Stimulated activated CD8-positive, alpha-beta memory T cell treated with anti-CD3 and anti-CD28 coated beads, Interleukin-12 subunit alpha, Interleukin-12 subunit beta, amount 100 ng/mL, for 4 hours (primary cell): ENCODE data around the gene DHDDS.
A peak's percentile ranks its signal among the peaks of the same experiment; 100 is the strongest.

Experiments
- DNase-seq: peaks from one replicate; pipeline ENCODE4 v3.0.0-alpha.2; 2020; ENCODE audit warnings: low read depth

The DHDDS gene

DNA sequence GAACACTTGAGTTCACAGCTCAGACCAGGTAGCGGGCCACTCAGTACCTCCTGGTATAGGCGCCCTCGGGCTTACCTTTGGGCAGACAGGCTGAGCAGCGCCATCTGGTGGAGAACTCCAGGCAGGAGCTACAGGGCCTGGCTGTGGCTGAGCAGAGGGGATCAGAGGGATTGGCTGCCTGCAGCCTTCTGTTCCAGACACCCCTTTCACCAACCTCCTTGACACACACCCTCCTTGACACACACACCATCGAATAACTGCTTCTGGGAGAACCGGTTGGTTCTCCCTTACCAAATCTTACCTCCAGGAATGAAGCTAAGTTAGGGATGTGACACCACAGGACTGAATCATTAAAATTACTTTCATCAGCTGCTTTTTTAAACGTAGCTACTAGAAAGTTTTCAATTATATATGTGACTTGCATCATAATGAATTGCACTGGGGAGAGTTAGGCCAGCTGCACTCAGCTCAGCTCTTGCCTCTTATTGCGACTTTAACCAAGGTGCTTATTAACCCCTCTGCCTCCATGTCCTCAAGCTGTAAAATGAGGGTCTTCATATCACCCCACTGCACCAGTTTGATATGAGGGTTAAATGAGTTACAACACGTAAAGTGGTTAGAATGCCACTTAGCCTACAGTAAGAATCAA is 14.9 kb upstream of the DHDDS start:
- DNase-seq, result peak; percentile 64

DNA sequence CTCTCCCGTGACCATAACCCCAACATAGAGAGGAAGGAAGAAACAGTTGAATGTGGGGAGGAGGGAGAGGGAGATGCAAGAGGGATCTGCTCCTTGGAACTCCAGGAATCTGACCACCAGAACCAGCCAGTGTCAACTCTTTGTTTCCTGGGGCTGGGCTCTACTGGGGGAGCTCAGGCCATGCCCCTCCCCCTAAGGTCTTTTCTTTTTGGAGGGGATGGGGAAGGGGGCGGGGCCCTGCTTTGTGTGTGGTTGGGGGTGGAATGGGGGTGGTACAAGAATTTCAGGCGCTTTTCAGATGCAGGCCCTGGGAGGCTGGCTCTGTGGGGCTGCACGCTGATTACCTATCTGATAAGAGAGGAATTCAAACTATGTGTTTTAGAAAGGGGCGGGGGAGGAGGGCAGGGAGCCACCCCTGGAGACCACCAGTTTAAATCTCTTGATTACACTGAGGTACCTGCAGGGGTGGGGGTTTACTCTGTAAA is 13.2 kb upstream of the DHDDS start:
- DNase-seq, result no peak

DNA sequence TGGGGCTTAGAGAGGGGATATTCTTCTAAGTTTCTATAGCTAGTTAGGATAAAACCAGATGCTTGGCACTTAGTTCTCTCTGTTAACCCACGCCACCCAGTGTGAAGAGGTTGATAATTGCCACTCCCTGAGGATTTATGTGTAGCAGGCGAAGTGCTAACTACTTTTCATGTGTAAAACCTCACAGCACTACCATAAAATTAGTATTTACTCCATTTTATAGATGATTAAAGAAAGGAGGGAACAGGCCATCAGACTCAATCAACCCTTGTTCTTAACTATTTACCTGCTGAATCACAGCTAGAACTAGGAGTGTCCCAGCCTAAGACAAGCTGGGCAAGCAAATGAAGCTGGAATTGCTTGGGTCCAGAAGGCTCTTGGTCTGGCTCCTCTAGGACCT is 12.6 kb upstream of the DHDDS start:
- no peak for DNase-seq

DNA sequence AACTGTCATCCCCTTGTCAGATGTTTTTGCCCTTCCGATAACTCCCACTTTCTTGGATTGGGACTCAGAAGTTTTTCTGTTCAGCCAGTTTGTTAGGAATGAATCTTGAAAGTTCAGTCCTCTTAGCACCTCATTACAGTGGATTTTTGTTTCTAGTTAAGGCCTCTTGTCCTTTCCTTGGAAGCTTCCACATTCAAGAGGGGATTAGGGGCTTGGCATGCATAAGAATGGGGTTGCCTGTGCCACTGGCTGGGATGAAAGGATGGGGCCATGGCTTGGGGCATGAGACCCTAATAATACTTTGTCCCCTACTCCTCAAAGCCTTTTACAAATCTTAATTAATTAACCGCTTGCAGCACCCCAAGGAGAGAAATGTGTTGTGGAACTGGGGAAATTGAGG is 2.4 kb upstream of the DHDDS start:
- no peak for DNase-seq

DNA sequence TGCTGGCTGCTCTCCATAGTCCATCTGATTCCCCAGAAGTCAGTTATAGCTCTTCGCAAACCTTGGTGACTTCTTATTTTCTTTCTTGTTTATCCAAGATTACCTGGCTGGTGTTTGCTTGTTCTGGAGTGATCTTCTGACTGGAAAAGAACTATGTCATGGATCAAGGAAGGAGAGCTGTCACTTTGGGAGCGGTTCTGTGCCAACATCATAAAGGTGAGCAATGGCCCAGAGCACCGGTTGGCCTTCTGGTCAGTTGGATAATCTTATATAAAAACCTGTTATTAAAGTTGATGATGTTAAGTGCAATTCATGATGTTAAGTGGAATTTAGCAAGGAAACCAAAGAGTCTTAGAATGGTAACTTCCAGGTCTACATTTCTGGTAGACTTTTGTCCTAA is 672 bp downstream of the DHDDS start:
- DNase-seq, result no peak

DNA sequence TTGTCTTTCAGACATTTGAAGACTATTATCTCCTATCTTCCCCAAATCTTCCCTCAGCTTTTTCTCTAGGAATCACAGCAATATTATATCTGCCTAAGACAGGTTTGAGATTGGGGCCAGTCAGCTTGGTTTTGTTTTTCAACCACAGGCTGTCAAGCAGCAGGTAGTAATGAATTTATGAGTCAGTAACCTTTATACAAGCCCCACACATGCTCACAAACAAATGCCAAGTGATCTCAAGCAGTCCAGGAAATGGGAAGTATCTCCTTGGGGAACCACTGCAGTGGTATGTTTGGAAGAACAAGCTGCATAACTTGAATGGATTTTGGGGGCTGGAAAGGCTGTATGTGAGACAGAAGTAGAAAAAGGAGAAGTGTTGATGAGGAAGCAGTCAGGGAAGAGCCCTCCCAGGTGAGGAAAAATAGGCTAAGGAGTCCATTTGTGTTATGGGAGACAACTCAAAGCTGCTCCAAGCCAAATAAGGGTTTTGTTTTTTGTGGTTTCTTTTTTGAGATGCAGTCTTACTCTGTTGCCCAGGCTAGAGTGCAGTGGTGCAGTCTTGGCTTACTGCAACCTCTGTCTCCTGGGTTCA is 2.1 kb downstream of the DHDDS start:
- no peak for DNase-seq

DNA sequence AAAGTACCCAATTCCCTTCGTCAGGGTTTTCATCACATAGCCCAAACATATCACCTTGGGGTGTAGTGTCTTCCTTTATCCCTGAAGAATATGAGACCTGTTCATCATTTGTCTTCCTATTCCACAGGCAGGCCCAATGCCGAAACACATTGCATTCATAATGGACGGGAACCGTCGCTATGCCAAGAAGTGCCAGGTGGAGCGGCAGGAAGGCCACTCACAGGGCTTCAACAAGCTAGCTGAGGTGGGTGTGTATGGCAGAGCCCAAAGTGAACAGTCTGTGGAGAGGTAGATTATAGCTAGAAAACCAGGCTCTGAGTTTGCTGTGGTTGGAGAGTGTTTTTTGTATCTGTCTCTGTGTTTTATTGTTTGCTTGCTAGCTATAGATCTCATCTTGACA is 5.9 kb downstream of the DHDDS start:
- no peak for DNase-seq

DNA sequence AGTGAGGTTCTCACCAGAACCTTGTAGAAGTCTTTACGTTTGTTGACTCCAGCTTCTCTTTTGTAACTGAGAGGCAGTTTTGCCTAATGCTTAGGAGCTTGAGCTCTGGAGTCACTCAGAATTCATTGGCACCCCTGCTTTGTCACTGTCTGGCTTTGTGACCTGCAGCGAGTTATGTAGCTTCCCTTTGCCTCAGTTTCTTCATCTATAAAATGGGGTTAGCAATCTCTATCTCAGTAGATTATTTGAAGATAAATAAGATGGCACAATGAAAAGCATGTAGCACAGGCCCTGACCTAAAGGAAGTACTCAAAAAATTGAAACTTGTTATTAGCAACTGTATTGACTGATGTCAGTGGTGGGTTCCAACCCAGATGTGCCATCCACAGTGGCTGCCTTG is 8.1 kb downstream of the DHDDS start:
- DNase-seq, result no peak

DNA sequence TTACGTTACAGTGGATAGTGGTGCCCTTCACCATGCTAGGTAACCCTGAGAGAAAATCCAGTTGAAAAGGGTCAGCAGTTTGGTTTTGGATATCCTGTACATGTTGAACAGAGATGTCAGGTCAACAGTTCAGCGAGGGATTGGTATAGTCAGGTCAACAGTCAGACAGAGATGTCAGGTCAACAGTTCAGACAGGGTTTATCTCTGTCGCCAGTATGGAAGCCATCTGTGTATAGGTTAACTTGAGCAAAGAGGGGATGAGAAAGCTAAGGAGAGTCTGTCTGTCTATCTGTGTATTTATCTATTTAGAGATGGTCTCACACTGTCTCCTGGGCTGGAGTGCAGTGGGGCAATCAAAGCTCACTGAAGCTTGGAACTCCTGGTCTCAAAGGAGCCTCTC is 17.7 kb downstream of the DHDDS start:
- no peak for DNase-seq

DNA sequence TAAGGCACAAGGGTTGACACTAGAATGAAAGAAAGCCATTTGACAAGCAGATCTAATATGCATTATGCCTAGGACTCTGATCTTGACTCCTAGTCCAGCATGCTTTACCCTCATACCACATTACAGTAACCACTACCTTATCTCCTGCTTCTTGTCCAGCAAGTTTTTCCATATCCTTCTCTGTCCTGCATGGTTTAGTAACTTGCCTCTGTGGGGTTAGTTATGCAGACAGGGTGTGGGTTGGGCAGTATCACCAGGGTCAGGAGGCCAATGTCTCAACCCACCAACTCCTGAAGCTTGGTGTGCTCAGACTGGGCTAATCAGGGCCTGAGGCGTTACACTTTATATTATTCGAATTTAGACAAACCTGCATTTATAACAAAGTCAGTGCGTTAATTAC is 18.8 kb downstream of the DHDDS start:
- DNase-seq, result no peak

DNA sequence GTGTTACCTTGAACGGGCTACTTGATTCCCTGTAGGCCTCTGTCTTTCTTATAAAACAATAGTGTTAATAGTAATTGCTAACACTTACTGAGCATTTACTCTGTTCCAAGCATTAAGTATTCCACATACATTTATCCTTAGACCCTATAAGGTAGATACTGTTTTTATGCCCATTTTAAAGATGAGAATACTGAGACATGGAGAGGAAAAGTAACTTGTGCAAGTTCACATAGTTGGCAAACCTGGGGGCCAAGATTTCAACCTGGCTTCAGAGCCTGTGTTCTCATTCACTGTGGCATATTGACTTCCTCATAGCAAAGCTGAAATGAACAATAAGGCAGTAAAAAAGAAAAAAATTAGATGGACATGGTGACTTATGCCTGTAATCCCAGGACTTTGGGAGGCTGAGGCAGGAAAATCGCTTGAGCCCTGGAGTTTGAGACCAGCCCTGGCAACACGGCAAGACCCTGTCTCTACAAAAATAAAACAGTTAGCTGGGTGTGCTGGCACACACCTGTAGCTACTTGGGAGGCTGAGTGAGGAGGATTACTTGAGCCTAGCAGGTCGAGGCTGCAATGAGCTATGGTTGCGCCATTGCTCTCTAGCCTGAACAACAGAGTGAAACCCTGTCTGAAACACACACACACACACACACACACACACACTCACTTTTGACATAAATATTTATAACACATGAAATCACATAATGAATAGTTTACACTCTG is 20.5 kb downstream of the DHDDS start:
- DNase-seq, result no peak

DNA sequence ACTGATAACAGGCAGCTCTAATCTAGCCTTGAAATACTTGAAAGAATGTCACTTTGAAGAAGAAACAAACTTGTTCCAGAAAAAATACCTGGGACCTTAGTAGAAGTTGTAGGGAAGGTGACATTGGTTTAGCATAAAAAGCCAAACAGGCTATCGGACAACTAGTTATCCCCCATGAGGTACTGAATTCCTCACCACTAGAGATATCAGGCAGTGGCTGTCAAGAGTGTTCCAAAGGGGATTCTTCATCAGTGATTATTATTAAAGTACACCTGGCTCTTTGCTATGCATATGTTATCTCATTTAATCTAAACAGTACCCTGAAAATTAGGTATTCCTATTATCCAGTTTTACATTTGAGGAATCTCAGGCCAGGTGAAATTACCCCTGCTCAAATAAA is 27.0 kb downstream of the DHDDS start:
- DNase-seq, result no peak

DNA sequence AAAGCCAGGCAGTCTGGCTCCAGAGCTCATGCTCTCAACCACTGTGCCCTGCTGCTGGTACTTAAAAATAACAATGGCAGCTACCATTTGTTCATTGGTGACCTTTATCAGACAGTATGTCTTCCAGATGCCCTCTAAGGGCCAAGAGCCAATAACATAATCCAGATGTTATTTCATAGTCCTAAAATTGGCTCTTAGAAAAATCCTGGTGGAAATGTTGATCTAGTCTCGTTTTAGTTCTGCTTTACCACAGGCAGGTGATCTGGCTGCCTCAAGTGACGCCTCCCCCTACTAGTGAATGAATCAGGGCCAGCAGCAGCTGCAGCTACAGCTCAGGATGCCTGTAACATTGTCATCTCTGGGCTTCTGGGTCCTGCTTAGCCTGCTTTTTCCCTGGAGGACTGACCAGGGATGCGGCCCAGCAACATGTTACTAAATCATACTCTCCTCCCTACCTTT is 27.5 kb downstream of the DHDDS start:
- DNase-seq, result no peak

DNA sequence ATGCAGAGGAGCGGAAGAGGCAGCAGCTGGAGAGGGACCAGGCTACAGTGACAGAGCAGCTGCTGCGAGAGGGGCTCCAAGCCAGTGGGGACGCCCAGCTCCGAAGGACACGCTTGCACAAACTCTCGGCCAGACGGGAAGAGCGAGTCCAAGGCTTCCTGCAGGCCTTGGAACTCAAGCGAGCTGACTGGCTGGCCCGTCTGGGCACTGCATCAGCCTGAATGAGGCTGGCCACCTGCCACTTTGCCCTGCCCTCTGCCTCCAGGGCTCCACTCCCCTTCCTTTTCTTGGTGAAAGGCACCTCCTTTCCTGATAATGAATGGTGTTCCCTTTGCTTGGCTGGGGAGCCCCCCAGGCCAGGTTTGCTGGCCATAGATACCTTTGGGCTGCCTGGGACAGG is 36.8 kb downstream of the DHDDS start:
- no peak for DNase-seq

DNA sequence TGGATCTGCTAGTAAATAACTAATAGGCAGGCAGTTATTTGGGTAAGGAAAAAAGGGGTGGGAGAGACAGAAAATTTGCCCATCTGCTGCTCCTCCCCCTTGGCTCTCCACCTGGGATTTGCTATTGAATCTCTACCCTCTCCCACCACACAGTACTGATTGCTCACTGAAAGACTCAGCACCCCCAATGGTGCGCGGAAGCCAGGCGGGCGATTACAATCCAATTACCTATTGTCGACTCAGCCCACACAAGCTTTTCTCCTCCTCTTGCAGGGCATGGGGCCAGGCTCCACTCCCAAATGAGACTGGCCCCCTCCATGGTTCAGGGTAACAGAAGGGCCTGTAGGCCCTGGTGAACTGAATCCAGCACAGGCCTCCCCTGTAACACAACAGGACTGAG is 37.4 kb downstream of the DHDDS start:
- no peak for DNase-seq

DNA sequence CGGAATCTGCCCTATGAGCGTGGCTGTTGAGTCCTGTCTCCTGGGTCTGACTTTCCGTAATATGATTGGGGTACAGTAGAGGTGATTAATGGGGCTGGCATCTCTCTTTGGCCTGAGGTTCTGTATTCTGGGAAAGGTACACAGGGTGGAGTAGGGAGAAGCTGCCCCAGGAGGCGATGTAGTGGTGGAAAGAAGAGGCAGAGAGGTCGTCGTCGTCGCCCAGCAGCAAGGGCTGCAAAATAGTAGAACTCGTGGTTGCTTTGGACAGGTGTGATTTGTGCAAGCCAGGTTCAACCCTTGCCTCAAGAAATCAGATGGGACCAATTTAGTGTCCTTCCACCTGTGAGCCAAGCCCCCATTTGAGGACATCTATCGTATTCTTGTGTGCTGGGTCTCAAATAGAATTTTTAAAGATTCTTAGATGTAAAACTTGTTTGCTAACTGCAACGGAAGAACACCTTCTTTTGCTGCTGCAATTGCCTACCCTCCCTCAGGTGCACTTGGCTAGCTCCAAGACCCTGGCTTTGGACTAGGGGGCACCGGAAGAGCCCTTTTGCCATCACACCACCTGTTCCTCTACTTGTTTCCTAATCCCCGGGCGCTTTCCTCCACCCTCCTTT is 38.9 kb downstream of the DHDDS start:
- DNase-seq, result no peak

DNA sequence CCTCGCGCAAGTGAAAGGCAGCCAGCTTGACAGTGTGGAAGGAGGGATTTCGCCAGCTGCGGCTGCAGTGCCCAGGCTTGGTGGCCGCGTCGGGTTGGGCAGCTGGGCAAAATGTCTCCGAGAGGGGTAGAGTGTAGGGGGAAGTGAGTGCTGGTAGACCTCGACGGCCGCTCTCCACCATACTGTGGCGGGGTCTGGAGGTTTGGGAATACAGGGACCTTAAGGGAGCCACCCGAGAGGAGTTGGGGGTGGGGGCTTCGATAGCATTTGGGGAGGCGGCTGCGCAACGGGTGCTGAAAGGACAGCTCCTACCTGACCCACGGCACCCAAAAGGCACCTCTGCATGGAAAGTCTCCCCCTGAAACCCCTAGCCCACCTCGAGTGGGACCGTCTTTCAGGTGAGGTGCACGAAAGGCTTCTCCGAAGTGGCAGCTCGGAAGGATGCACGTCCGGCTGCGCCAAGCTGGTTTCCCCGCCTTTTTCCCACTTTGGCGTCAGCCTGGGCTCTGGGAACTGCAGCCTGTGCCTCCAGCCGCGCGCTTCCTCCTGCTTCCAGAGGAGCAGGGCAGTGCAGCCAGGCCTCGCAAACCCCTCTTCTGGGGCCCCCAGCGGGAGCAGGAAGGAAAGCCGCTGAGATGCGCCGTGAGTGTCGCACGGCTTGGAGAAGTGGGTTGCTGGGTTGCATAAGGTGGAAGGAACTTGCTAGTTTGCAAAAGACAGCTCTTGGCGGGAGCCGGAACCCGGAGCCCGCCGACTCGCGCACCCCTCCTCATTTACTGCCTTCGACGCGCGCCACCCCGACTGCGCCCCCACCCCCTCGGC is 39.6 kb downstream of the DHDDS start:
- DNase-seq, result peak; percentile 20

DNA sequence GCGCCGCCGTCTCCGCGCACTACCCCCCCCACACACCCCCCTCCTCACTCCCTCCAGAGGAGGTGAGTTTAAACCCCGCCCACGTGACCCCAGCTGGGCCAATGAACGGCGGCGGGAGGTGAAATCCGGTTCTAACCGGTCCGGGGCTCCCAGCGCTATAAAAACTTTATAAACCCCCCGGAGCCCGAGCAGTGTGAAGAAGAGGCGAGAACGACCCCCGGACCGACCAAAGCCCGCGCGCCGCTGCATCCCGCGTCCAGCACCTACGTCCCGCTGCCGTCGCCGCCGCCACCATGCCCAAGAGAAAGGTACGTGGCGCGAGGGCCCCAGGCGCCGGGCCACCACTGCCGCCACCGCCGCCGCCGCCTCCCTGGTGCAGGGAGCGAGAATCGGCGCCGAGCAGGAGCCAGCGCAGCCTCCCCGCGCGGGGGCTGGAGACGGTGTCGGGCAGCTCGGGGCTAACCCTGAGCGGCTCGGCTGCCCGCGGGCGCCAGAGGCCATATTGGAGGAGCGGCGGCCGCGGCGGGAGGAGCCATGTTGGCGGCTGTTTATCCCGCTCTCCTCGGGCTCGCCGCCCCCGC is 40.3 kb downstream of the DHDDS start, which contains the start of gene HMGN2:
Gene HMGN2, plus strand, starts transcription at position 121 of the 581 bp plus-strand sequence. Its CDS starts 173 bp downstream, at position 294.
- peak; percentile 75 for DNase-seq

DNA sequence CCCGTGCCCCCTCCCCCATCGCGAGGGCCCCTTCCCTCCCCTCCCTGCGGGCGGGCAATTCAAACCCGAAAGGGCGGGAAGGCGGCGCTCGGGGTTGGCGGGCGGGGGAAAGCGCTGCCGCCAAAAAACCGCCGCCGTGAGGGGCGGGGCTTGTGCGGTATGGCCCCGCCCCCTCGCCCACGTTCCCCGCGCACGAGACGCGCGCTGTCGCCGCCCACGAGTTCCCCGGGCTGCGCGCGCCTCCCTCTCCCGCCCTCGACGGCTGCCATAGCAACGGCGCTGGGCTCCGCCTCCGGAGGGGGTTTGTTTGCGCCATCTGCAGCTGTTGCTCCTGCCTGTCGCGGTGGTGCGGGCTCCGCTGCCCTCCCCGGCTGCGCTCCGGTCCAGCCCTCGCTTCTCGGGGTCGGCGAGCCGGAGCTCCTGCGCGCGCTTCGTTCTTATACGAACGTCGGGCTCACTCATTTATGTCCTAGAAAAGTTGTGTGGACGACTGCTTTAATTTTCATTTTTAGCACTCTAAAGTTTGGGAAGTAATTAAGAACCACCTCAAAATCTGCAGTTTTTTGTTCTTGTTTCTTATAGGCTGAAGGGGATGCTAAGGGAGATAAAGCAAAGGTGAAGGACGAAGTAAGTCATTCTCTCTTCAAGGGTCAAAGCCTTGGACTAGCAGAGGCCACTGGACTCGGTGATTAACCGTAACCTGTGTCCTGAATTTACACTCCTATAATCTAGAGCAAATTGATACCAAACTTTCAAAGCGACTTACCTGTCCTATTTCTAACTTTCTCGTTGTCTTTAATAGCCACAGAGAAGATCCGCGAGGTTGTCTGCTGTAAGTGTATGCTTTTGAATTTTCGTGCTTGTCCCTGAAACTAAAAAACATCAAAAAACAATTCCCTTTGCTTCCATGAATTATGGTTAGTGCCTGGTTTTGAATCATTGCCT is 41.1 kb downstream of the DHDDS start:
- peak; percentile 95 for DNase-seq

DNA sequence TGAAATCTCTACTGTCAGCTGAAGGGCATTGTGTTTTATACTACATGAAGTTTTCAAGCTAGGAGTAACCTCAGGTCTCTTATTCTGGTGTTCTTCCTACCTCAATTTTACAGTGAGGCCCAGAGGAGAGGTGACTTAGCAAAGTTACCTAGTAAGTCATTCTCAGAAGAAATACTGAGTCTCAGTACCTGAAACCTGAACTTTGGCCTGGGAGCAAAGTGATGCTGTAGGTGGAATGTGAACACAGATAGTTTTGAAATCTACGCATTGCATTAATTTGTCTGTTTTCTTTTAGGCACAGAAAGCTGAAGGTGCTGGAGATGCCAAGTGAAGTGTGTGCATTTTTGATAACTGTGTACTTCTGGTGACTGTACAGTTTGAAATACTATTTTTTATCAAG is 42.7 kb downstream of the DHDDS start:
- DNase-seq, result no peak
